ENCODE measurements around the gene CEP83.

The CEP83 gene

GRCh38 chr12:94459728-94460615 lies at the start of gene CEP83:
Gene CEP83, minus strand, starts transcription at chr12:94459867. Its CDS starts 47,377 bp downstream, at chr12:94412490.
- peak within 1 kb of the TSS; percentile 95 for H3K9ac ChIP-seq (ENCODE audit: insufficient read length, low read depth)

GRCh38 chr12:94509317-94509716 lies 49.6 kb upstream of the CEP83 start:
- Histone ChIP-seq H3K27me3 (ENCODE audit: insufficient read depth, insufficient read length) (no peaks in the 10 kb centered on the region), H3K4me3 (ENCODE audit: insufficient read length, low read depth) (no peak overlapping the region), H3K36me3 (ENCODE audit: insufficient read depth, insufficient read length, low read length) (no peaks in the 10 kb centered on the region), H3K9ac (ENCODE audit: insufficient read length, low read depth) (no peak overlapping the region), H3K4me1 (ENCODE audit: insufficient read depth, insufficient read length) (no peaks in the 10 kb centered on the region), H3K9me3 (ENCODE audit: insufficient read depth, low read length) (no peaks in the 10 kb centered on the region)
- no peak for DNase-seq (ENCODE audit: low read depth, low spot score)
- TF ChIP-seq YY1 (IDR thresholded peaks at IDR 0.05; ENCODE audit: insufficient read depth, insufficient read length) (no peak), SUZ12 (IDR thresholded peaks at IDR 0.05; ENCODE audit: extremely low read depth, insufficient read depth, insufficient read length) (no peak), ZNF274 (IDR thresholded peaks at IDR 0.05; ENCODE audit: low read depth, low read length) (no peak)

More at GRCh38 chr12:94459728-94460615, at the start of gene CEP83:
- peak; percentile 74 for DNase-seq (ENCODE audit: low read depth, low spot score)
- no peak for TF ChIP-seq YY1 (IDR thresholded peaks at IDR 0.05; ENCODE audit: insufficient read depth, insufficient read length)
- no peak for TF ChIP-seq ZNF274 (IDR thresholded peaks at IDR 0.05; ENCODE audit: low read depth, low read length)
- TF ChIP-seq SUZ12 (IDR thresholded peaks at IDR 0.05; ENCODE audit: extremely low read depth, insufficient read depth, insufficient read length): no peak
- H3K4me3 ChIP-seq (ENCODE audit: insufficient read length, low read depth): peak within 1 kb of the TSS; percentile 96
- H3K27me3 ChIP-seq (ENCODE audit: insufficient read depth, insufficient read length): no peaks in the 10 kb centered on the region
- peaks cover 11% of the 10 kb centered on the region; the same call in 1 of the 2 replicates for H3K9me3 ChIP-seq (ENCODE audit: insufficient read depth, low read length)
- H3K4me1 ChIP-seq (ENCODE audit: insufficient read depth, insufficient read length): no peaks in the 10 kb centered on the region
- peaks cover 8% of the 10 kb centered on the region for H3K36me3 ChIP-seq (ENCODE audit: insufficient read depth, insufficient read length, low read length)

- Histone ChIP-seq H3K9ac (ENCODE audit: insufficient read length, low read depth) (no peak overlapping the region), H3K27me3 (ENCODE audit: insufficient read depth, insufficient read length) (no peaks in the 10 kb centered on the region), H3K4me3 (ENCODE audit: insufficient read length, low read depth) (no peak overlapping the region), H3K9me3 (ENCODE audit: insufficient read depth, low read length) (peaks cover under 1% of the 10 kb centered on the region; the same call in 1 of the 2 replicates), H3K4me1 (ENCODE audit: insufficient read depth, insufficient read length) (no peaks in the 10 kb centered on the region), H3K36me3 (ENCODE audit: insufficient read depth, insufficient read length, low read length) (no peaks in the 10 kb centered on the region)
- peak; percentile 22 for DNase-seq (ENCODE audit: low read depth, low spot score)
- TF ChIP-seq YY1 (IDR thresholded peaks at IDR 0.05; ENCODE audit: insufficient read depth, insufficient read length): no peak
- no peak for TF ChIP-seq SUZ12 (IDR thresholded peaks at IDR 0.05; ENCODE audit: extremely low read depth, insufficient read depth, insufficient read length)
- no peak for TF ChIP-seq ZNF274 (IDR thresholded peaks at IDR 0.05; ENCODE audit: low read depth, low read length)
Measured at GRCh38 chr12:94507455-94507854, 47.8 kb upstream of the CEP83 start.

GRCh38 chr12:94504386-94504785 lies 44.7 kb upstream of the CEP83 start:
- Histone ChIP-seq H3K27me3 (ENCODE audit: insufficient read depth, insufficient read length) (no peaks in the 10 kb centered on the region), H3K4me1 (ENCODE audit: insufficient read depth, insufficient read length) (no peaks in the 10 kb centered on the region), H3K4me3 (ENCODE audit: insufficient read length, low read depth) (no peak overlapping the region), H3K9me3 (ENCODE audit: insufficient read depth, low read length) (peaks cover 7% of the 10 kb centered on the region; the same call in 1 of the 2 replicates), H3K36me3 (ENCODE audit: insufficient read depth, insufficient read length, low read length) (no peaks in the 10 kb centered on the region), H3K9ac (ENCODE audit: insufficient read length, low read depth) (no peak overlapping the region)
- TF ChIP-seq SUZ12 (IDR thresholded peaks at IDR 0.05; ENCODE audit: extremely low read depth, insufficient read depth, insufficient read length): no peak
- TF ChIP-seq ZNF274 (IDR thresholded peaks at IDR 0.05; ENCODE audit: low read depth, low read length): no peak
- no peak for TF ChIP-seq YY1 (IDR thresholded peaks at IDR 0.05; ENCODE audit: insufficient read depth, insufficient read length)
- no peak for DNase-seq (ENCODE audit: low read depth, low spot score)

GRCh38 chr12:94503619-94504018 lies 44.0 kb upstream of the CEP83 start:
- H3K27me3 ChIP-seq (ENCODE audit: insufficient read depth, insufficient read length): no peaks in the 10 kb centered on the region
- no peak for TF ChIP-seq SUZ12 (IDR thresholded peaks at IDR 0.05; ENCODE audit: extremely low read depth, insufficient read depth, insufficient read length)
- TF ChIP-seq YY1 (IDR thresholded peaks at IDR 0.05; ENCODE audit: insufficient read depth, insufficient read length): no peak
- peaks cover 7% of the 10 kb centered on the region; the same call in 1 of the 2 replicates for H3K9me3 ChIP-seq (ENCODE audit: insufficient read depth, low read length)
- no peaks in the 10 kb centered on the region for H3K36me3 ChIP-seq (ENCODE audit: insufficient read depth, insufficient read length, low read length)
- no peaks in the 10 kb centered on the region for H3K4me1 ChIP-seq (ENCODE audit: insufficient read depth, insufficient read length)
- no peak overlapping the region for H3K4me3 ChIP-seq (ENCODE audit: insufficient read length, low read depth)
- no peak overlapping the region for H3K9ac ChIP-seq (ENCODE audit: insufficient read length, low read depth)
- no peak for DNase-seq (ENCODE audit: low read depth, low spot score)

- Histone ChIP-seq H3K36me3 (ENCODE audit: insufficient read depth, insufficient read length, low read length) (no peaks in the 10 kb centered on the region), H3K9ac (ENCODE audit: insufficient read length, low read depth) (no peak overlapping the region), H3K9me3 (ENCODE audit: insufficient read depth, low read length) (peaks cover 16% of the 10 kb centered on the region; the same call in 1 of the 2 replicates), H3K4me3 (ENCODE audit: insufficient read length, low read depth) (no peak overlapping the region), H3K27me3 (ENCODE audit: insufficient read depth, insufficient read length) (no peaks in the 10 kb centered on the region), H3K4me1 (ENCODE audit: insufficient read depth, insufficient read length) (no peaks in the 10 kb centered on the region)
- no peak for DNase-seq (ENCODE audit: low read depth, low spot score)
- TF ChIP-seq YY1 (IDR thresholded peaks at IDR 0.05; ENCODE audit: insufficient read depth, insufficient read length) (no peak), ZNF274 (IDR thresholded peaks at IDR 0.05; ENCODE audit: low read depth, low read length) (no peak), SUZ12 (IDR thresholded peaks at IDR 0.05; ENCODE audit: extremely low read depth, insufficient read depth, insufficient read length) (no peak)
Measured at GRCh38 chr12:94500831-94501567, 41.3 kb upstream of the CEP83 start.

GRCh38 chr12:94498698-94499097 lies 39.0 kb upstream of the CEP83 start:
- Histone ChIP-seq H3K27me3 (ENCODE audit: insufficient read depth, insufficient read length) (no peaks in the 10 kb centered on the region), H3K4me1 (ENCODE audit: insufficient read depth, insufficient read length) (no peaks in the 10 kb centered on the region), H3K4me3 (ENCODE audit: insufficient read length, low read depth) (no peak overlapping the region), H3K9ac (ENCODE audit: insufficient read length, low read depth) (no peak overlapping the region), H3K36me3 (ENCODE audit: insufficient read depth, insufficient read length, low read length) (no peaks in the 10 kb centered on the region), H3K9me3 (ENCODE audit: insufficient read depth, low read length) (peaks cover 16% of the 10 kb centered on the region; the same call in 1 of the 2 replicates)
- TF ChIP-seq ZNF274 (IDR thresholded peaks at IDR 0.05; ENCODE audit: low read depth, low read length) (no peak), YY1 (IDR thresholded peaks at IDR 0.05; ENCODE audit: insufficient read depth, insufficient read length) (no peak)
- no peak for DNase-seq (ENCODE audit: low read depth, low spot score)
